Stimulated activated CD4-positive, alpha-beta T cell treated with anti-CD3 and anti-CD28 coated beads, Interleukin-4, amount 100 ng/mL, for 1 hour (primary cell): ENCODE measurements around the gene NAA80.

Source experiments
- DNase-seq: peaks from one replicate; pipeline ENCODE4 v3.0.0-alpha.2; 2020

The NAA80 gene, protein sequence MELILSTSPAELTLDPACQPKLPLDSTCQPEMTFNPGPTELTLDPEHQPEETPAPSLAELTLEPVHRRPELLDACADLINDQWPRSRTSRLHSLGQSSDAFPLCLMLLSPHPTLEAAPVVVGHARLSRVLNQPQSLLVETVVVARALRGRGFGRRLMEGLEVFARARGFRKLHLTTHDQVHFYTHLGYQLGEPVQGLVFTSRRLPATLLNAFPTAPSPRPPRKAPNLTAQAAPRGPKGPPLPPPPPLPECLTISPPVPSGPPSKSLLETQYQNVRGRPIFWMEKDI

DNA sequence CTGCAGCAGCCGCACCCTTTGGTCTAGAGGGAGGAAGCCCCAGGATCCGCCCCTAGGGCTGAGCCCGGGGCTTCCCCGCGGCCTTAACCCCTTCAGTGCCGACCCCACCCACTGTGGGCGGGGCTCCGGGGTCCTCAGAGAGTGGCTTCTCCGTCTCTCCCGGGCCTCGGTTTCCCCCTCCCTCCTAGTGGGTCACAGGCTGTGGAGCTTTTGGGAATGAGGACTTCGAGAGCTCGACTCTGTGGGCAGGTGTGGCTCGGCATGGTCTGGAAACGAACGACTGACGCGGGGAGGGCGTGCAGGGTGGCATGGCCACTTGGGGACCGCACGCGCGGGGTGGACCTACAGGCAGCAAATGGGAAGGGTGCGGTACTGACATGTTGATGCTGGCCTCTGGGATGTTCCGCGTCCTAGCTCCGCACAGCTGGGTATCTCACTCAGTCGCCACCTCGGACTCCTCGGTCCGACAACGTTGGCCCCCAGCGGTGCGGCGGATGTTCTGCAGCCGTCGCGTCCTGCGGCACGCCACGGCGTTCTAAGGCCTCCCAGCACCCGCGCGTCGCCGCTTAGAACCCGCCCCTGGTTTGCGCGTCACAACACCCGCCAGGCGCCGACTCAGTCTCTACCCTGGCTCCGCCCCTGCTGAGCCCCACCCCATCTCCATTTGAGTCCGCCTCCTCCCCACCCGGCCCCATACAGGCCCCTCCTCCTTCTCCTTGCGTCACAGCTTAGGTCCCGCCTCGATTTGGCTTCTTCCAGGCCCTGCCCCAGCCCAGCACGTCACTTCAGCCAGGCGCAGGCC lies at the start of gene NAA80, which contains the start of gene HYAL3:
NAA80 (minus strand) TSS at position 570 of the 802 bp plus-strand sequence. CDS start 1,942 bp downstream, outside the sequence.
HYAL3 (minus strand) TSS at position 570 of the 802 bp plus-strand sequence. CDS start 3,803 bp downstream, outside the sequence.
- peak; percentile 98 for DNase-seq

DNA sequence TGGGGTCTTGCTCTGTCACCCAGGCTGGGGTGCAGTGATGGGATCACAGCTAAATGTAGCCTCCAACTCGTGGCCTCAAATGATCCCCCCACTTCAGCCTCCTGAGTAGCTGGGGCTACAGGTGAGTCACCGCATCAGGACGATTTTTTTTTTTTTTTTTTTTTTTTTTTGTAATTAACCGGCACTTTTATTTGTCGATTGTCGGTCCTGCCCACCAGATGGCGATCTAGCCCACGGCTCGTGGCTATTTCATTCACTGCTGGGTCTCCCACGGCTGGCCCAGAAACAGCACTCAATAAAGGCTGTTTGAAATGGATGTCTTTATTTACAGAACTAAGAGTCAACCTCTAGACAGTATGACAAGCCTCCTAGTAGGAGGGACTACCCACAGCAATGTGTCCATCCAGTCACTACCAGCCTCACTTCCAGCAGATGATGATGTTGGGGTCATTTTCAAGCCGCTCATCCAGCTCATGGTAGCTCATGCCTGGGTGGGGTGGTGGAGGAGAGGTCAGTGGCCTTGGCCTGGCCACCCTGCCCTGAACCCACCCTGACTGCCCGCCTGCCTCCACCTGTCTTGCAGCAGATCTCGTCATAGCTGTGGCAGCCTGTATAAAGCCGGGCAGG lies 48.1 kb upstream of the NAA80 start:
- DNase-seq = peak; percentile 71

DNA sequence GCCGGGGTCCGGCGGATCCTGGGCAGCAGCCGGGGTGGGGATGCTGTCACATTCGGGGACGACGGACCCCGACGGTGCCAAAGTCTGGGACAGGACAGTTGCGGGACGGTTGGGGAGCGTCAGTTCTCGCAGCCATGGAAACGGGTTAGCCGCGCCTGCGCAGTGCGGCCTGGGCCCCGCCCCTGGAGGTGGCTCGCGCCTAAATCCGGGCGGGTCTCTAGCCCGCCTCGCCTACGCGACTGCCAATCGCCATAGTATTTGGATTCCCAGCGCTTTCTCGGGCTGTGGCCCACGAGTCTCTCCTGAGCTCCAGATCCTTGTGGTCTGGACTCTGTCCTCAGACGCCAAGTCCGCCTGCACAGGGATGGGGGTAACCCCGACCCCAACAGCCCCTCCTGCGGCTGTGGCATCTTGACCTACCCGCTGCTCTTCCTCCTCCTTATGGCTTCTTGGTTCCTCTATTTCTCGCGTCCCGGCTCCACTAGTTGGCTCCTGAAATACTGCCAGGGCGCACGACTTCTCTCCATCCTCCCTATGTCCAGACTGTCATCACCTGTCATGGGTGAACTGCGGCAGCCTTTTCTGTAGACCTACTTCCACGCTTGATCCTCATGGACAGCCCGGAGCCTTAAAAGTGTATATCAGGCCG lies 46.5 kb upstream of the NAA80 start, which contains the start of gene ZMYND10:
ZMYND10 (minus strand) TSS at position 147 of the 649 bp plus-strand sequence. CDS start 153 bp downstream, outside the sequence.
- peak; percentile 73 for DNase-seq

DNA sequence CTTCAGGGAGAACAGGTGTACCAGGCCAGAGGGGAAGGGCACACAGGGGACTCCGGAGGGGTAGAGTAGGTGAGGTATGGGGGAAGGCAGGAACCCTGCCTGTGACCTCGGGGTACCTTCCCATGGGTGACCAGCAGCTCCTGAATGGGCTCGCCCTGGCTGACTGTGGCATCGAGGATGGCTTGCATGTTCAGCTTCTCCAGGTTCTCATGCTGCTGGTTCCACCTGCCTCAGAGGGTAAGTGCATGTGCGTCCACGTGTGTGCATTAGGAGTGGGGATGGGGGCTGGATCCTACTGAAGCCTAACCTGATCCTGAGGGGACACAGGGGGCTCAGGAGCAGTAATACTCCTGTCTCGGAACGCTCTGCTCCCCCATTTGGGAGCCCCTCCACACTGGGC lies 45.8 kb upstream of the NAA80 start:
- DNase-seq = no peak

DNA sequence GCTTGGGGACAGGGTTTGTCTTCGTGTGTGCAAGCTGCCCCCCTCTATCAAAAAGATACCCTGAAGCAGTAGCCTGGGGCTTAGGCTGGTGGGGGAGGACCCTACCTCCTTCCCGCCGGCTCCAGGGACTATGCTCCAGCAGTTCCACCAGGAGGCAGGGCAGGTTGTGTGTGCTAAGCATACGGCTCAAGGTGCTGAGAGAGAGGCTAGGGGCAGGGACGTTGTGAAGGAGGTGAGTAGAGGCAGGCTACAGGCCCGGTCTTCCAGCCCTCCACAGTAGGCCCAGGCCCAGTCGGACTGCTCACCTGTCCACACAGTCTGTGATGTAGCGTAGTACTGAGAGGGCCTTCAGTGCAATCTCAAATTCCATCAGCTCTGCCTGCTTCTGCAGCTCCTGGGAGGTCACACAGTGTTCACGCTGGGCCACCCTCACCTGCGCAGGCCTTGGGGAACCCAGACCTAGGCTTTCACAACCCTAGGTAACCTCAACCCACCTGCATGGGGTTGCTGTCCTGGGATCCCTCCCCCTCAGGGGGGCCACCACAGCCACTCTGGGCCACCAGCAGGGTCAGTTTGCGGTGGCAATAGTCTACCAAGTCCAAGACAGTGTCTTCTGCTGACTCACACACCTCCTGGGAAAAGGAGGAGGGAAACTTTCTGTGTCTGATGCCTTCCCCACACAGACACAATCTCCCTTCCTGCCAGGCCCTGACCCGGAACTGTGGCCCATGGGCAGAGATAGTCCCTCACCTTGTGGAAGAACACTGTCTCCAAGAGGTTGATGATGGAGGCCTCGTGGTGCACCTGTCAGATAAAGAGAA lies 43.8 kb upstream of the NAA80 start:
- DNase-seq = no peak

DNA sequence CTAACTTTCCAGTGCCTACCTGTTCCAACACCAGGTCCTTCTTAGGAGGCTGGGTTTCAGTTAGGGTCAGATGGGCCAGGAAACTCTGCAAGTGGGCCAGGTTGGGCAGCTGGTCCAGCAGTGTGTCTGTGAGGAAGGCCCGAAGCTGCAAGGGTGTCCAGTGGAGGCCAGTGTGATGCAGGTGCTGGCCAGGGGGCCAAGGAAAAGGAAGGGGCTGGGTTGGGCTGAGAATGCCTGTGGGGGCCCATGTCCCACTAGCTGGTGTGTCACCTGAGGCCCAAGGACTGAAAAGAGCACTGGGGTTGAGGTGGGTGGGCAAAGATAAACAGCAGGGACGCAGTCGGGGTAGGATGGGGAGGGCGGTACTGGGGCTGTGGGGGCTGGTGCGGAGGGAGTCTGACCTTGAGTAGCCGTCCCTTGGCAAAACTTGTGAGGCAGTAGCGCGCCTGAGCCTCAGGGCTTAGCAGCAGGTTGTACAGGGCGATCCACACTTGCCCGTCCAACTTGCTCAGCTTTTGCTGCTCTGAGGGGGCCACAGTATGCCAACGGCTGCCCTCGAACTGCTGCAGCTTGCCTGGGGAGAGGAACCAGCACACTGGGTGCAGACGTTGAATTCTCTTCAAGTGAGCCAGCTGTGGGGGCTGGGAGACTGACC lies 42.9 kb upstream of the NAA80 start:
- DNase-seq = no peak

DNA sequence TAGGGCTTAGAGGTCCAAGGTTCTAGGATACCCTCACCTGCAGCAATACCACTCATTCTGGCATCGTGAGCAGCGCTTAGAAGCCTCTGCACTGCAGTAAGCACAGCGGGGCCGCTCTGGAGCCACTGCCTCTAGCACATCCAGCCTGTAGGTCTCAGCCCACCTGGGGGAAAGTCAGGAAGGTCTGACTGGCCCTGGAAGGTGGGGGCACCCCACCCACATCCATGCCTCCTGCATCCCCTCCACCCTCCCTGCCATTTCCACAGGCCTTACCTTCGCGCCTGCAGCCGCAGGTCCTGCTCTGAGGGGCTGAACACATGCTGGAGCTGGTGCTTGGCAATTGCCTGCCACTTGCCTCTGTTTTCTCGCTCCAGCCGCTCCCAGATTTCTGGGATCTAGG lies 42.3 kb upstream of the NAA80 start:
- DNase-seq = no peak

DNA sequence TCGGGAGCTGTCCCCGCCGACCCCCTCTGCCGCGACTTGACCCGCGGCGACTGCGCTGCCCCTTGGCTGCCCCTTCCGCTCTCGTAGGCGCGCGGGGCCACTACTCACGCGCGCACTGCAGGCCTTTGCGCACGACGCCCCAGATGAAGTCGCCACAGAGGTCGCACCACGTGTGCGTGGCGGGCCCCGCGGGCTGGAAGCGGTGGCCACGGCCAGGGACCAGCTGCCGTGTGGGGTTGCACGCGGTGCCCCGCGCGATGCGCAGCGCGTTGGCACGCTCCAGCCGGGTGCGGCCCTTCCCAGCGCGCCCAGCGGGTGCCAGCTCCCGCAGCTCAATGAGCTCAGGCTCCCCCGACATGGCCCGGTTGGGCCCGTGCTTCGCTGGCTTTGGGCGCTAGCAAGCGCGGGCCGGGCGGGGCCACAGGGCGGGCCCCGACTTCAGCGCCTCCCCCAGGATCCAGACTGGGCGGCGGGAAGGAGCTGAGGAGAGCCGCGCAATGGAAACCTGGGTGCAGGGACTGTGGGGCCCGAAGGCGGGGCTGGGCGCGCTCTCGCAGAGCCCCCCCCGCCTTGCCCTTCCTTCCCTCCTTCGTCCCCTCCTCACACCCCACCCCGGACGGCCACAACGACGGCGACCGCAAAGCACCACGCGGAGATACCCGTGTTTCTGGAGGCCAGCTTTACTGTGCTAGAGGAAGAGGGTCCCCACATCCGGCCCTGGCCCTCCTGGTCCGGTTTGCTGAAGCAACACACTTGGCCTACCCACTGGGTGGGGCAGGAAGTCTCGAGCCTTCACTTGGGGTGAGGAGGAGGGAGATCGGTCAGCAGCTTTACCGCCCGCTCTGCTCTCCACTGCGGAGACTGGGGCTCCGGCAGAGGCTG lies 41.5 kb upstream of the NAA80 start, which contains the start of gene RASSF1:
RASSF1 (minus strand) TSS at position 389 of the 882 bp plus-strand sequence; CDS start at position 358, 31 bp downstream.
- DNase-seq = peak; percentile 62

DNA sequence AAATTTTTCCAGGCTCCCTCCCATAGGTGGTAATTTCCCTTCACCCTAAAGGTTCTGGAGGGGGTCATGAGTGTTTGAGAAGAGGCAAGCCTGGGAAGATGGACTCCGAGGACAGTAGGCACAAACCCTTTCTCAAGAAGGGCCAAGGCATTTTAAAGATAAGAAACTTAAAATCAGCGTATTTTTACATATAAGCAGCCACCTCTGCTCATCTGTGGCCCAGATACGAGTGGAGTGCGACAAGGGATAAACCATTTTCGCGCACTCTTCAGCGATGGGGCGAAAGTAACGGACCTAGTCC lies 40.9 kb upstream of the NAA80 start:
- no peak for DNase-seq

DNA sequence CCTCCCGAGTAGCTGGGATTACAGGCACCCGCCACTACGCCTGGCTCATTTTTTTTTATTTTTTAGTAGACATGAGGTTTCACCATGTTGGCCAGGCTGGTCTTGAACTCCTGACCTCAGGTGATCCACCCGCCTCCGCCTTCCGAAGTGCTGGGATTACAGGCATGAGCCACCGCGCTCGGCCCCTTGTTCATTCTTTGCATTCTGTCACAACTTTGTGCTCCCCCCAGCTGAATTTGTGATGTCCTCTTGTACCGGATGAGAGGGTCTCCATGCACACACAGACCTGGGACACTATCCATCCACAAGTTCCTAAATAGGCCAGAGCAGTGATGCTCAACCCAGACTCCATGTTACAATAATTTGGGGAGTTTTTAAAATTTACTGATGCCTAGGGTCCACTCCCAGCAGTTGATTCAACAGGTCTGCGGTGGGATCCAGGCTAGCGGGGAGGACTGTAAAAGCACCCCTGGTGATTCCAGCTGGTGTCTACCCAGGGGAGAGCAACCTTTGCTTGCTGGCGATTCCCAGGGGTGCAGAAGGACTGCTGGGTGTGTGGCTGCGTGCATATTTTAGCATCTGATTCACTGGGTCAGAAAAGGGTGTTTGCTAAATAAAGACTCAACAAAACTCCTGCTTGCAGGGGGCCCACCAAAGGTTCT lies 40.4 kb upstream of the NAA80 start:
- DNase-seq = no peak

DNA sequence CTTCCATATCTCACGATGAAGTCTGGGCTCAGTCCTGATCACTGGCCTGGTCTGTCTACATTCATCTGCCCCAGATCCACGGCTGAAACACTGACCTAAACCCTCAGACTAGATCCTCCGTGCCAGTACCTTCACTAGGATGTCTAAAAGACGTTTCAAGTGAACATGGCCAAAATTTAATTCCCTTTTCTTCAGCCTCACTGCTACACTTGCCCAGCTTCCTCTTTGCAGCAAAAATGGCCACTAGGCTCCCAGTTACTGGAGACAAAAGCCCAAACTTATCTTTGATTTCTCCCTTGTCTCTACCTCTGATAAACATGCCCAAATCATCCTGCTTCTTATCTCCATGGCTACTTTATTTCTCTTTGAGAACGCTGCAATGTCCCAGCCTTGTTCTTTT lies 39.8 kb upstream of the NAA80 start:
- DNase-seq = no peak

DNA sequence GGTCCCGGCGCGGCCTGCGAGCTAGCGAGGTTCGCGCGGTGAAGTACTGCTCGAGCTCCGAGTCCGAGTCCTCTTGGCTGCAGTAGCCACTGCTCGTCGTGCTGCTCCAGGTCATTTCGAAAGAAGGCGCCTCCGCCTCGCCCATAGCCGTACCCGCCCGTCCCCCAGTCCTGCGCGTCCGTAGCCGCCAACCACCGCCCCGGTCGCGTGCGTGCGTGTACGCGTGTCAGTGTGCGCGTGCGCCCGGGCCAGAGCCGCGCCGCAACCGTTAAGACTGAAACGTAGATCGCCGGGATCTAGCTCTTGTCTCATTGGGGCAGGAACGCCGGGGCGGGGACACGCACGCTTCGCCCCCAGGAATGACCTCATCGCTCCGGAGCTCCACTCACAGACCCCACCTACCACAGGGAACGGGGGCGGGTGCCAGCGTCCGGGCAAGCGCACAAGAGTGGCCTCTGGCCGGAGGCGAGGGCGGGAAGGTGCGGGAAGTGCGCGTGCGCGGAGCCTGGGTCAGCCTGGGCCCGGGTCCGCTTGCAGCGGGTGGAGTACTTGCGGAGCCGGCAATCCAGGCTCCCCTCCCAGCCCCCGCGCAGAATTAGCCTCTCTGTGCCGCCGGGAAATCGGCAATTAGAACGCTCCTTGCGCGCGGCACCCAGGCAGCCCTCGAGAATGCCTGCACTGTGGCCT lies 38.1 kb upstream of the NAA80 start:
- DNase-seq = peak; percentile 93

DNA sequence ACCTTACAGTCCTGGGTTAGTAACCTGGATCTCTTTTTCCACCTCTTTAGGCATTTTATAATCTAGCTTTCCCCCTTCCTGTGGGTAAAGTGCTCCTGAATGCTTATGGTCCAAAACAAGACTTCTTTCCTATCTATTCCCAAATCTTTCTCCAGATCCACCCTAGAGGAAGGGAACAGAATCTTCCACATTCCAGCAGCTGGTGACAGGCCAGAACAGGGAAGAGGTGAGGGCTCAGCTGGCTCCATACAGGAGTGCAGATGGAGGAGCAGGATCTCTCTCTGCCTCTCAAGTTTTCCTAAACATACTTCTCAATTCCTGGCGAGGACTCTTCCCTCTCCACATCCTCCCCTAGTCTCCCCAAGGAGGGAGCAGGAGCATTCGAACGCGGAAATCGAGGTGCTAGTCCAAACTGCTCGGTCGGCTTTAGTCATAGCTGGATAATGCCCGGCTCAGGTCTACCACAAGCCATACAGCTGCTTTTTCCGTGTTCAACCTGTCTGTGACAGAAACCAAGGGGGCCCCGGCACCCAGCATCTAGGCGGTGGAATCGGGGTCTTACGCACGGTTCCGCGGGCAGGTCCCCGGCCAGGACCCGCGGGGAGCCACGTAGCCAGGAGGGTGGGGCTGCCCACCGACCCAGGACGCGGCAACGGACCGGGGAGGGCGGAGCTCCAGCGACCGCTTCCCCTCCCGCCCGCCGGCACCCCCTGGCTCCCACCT lies 37.4 kb upstream of the NAA80 start:
- no peak for DNase-seq

DNA sequence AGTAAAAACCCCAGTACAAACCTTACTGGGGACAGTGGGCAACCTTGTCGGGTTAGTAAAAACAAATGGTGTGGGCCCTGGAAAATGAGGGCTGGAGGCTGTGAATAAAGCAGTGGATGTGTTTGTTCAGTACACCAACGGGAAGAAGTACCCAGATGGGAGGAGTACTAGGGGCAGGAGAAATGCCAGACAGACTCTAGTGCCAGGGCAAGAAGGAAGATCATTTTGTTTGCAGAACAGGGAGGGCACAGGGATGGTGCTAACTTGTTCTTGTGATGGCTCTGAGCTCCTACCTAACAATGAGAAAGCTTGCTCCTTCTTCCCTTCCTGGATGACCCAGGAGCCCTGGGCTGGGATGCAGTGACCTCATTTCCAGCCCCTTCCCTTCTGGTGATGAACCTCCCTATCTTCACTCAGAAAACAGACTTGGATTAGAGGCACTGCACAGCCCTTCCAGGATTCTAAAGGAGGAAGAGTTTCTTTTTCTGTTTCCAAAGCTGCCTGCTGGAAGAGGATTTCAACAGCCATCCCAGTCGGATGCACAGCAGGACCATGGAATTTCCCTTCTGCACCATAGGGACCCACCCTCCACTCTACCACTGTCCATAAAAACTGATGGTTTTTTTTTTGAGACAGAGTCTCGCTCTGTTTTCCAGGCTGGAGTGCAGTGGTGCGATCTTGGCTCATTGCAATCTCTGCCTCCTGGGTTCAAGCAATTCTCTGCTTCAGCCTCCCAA lies 35.3 kb upstream of the NAA80 start:
- no peak for DNase-seq

DNA sequence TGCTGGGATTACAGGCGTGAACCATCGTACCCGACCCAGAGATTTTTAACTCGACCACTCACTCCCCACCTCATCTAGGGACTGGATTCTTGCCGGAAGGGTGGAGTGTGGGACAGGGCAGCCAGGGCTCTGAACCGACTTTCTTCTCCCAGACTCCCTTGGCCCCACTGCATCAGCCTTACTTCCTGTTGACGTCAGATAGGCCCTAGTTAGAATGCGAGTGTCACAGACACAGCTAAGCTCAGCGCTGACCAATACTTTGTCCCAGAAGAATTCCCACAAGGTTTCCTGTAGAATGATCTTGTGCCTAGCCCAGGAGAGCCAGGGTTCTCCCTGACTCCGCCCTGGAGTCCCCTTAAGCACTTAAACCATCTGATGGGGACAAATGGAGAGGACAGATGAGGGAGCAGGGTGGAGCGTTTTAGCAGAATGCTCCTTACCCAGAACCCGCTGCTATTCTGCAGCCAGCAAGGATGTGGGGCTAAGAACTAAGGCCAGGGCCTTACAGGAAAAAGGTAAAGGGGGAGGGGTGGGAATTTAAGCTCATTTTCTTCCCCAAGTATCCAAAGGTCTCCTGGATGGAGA lies 34.6 kb upstream of the NAA80 start:
- DNase-seq = no peak

DNA sequence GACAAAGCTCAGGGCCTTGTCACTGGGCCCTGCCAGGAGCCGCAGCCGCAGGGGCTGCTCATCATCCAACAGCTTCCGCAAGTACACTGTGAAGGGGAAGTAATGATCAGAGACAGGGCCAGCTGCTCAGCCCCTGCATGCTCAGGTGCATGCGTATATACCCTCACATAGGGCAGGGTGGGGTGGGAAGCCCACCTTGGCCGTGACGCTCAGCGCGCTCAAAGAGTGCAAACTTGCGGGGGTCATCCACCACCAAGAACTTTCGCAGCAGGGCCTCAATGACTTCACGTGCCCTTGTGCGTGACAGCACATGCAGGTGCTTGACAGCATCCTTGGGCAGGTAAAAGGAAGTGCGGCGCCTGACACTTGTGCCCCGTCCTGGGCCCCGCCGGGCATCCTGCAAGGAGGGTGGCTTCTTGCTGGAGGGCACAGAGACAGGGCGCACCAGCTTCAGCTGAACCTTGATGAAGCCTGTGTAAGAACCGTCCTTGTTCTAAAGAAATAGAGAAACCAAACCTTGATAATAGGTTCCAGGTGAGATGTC lies 32.2 kb upstream of the NAA80 start:
- no peak for DNase-seq

DNA sequence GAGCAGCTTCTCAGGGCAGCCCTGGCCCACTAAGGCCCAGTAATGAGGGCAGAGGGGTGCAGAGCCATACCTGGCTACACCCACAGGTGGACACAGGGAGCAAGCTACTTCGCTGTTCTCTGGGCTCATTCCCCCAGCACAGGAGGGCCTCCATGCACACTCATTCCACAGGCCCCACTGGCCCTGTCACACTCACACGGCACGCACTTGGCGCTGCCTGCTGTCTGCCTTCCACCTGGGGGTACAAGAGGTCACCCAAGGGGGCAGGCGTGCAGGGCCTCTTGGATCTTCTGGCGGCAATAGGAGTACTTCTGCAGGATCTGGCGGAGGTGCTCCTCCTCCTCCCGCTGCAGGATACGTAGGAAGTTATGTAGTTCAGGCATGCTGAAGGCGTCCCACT lies 31.1 kb upstream of the NAA80 start:
- no peak for DNase-seq
